ENCODE results near the gene CEACAM6.
"Not testable (repeated sequence)": the region's sequence is repeated elsewhere in the genome, so short reads cannot be mapped to it uniquely, and the experiment has no call there.

CEACAM6 gene

DNA sequence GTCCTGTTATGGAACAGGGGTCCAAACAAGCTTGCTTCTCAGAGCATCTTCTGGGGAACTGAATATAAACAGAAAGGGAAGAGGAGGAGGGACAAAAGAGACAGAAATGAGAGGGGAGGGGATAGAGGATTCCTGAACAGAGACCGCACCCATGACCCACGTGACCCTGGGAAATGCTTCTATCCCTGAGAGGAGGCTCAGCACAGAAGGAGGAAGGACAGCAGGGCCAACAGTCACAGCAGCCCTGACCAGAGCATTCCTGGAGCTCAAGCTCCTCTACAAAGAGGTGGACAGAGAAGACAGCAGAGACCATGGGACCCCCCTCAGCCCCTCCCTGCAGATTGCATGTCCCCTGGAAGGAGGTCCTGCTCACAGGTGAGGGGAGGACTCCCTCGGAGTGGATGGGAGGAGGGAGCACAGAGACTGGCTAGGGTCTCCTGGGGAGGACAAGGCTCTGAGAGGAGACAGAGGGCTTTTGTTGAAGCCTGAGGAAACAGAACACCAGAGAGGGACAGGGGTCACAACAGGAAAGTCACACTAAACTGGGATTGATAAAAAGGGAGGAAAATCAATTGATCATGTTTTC, at the start of gene CEACAM6:
CEACAM6 (plus strand) TSS at position 203 of the 586 bp plus-strand sequence; CDS start at position 312, 109 bp downstream.
- TF ChIP-seq ZFX (IDR thresholded peaks at IDR 0.05; ENCODE audit: borderline replicate concordance) = no peak
- TF ChIP-seq, protein P1, sequence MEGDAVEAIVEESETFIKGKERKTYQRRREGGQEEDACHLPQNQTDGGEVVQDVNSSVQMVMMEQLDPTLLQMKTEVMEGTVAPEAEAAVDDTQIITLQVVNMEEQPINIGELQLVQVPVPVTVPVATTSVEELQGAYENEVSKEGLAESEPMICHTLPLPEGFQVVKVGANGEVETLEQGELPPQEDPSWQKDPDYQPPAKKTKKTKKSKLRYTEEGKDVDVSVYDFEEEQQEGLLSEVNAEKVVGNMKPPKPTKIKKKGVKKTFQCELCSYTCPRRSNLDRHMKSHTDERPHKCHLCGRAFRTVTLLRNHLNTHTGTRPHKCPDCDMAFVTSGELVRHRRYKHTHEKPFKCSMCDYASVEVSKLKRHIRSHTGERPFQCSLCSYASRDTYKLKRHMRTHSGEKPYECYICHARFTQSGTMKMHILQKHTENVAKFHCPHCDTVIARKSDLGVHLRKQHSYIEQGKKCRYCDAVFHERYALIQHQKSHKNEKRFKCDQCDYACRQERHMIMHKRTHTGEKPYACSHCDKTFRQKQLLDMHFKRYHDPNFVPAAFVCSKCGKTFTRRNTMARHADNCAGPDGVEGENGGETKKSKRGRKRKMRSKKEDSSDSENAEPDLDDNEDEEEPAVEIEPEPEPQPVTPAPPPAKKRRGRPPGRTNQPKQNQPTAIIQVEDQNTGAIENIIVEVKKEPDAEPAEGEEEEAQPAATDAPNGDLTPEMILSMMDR (IDR thresholded peaks at IDR 0.05) = no peak
- no peak within 1 kb of the TSS for H3K27ac ChIP-seq

DNA sequence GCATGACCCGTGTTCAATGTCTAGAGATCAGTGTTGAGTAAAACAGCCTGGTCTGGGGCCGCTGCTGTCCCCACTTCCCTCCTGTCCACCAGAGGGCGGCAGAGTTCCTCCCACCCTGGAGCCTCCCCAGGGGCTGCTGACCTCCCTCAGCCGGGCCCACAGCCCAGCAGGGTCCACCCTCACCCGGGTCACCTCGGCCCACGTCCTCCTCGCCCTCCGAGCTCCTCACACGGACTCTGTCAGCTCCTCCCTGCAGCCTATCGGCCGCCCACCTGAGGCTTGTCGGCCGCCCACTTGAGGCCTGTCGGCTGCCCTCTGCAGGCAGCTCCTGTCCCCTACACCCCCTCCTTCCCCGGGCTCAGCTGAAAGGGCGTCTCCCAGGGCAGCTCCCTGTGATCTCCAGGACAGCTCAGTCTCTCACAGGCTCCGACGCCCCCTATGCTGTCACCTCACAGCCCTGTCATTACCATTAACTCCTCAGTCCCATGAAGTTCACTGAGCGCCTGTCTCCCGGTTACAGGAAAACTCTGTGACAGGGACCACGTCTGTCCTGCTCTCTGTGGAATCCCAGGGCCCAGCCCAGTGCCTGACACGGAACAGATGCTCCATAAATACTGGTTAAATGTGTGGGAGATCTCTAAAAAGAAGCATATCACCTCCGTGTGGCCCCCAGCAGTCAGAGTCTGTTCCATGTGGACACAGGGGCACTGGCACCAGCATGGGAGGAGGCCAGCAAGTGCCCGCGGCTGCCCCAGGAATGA, 48.4 kb upstream of the CEACAM6 start:
- TF ChIP-seq, protein P1 (IDR thresholded peaks at IDR 0.05) = peak; percentile 100
- TF ChIP-seq ZFX (IDR thresholded peaks at IDR 0.05; ENCODE audit: borderline replicate concordance) = no peak
- H3K27ac ChIP-seq = no peak overlapping the region

DNA sequence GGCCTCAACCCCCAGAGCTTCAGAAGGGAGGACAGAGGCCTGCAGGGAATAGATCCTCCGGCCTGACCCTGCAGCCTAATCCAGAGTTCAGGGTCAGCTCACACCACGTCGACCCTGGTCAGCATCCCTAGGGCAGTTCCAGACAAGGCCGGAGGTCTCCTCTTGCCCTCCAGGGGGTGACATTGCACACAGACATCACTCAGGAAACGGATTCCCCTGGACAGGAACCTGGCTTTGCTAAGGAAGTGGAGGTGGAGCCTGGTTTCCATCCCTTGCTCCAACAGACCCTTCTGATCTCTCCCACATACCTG, 47.9 kb upstream of the CEACAM6 start:
- TF ChIP-seq, protein P1 (IDR thresholded peaks at IDR 0.05) = no peak
- no peak for TF ChIP-seq ZFX (IDR thresholded peaks at IDR 0.05; ENCODE audit: borderline replicate concordance)
- no peak overlapping the region for H3K27ac ChIP-seq

DNA sequence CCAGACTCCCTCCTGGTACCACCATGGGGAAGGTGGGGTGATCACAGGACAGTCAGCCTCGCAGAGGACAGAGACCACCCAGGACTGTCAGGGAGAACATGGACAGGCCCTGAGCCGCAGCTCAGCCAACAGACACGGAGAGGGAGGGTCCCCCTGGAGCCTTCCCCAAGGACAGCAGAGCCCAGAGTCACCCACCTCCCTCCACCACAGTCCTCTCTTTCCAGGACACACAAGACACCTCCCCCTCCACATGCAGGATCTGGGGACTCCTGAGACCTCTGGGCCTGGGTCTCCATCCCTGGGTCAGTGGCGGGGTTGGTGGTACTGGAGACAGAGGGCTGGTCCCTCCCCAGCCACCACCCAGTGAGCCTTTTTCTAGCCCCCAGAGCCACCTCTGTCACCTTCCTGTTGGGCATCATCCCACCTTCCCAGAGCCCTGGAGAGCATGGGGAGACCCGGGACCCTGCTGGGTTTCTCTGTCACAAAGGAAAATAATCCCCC, 47.4 kb upstream of the CEACAM6 start:
- TF ChIP-seq, protein P1 (IDR thresholded peaks at IDR 0.05) = no peak
- H3K27ac ChIP-seq = no peak overlapping the region

DNA sequence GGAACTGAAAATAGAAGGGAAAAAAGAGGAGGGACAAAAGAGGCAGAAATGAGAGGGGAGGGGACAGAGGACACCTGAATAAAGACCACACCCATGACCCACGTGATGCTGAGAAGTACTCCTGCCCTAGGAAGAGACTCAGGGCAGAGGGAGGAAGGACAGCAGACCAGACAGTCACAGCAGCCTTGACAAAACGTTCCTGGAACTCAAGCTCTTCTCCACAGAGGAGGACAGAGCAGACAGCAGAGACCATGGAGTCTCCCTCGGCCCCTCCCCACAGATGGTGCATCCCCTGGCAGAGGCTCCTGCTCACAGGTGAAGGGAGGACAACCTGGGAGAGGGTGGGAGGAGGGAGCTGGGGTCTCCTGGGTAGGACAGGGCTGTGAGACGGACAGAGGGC, 46.8 kb upstream of the CEACAM6 start, which contains the start of gene CEACAM5:
CEACAM5 (plus strand) TSS at position 146 of the 400 bp plus-strand sequence; CDS start at position 252, 106 bp downstream.
- no peak within 1 kb of the TSS for H3K27ac ChIP-seq
- TF ChIP-seq, protein P1 (IDR thresholded peaks at IDR 0.05) = no peak
- TF ChIP-seq ZFX (IDR thresholded peaks at IDR 0.05; ENCODE audit: borderline replicate concordance) = no peak

DNA sequence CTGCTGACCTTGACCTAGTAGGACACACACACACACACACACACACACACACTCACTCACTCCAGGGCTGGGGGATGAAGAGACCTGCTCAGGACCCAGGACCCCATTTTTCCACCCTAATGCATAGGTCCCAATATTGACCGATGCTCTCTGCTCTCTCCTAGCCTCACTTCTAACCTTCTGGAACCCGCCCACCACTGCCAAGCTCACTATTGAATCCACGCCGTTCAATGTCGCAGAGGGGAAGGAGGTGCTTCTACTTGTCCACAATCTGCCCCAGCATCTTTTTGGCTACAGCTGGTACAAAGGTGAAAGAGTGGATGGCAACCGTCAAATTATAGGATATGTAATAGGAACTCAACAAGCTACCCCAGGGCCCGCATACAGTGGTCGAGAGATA, 45.8 kb upstream of the CEACAM6 start:
- not testable (repeated sequence) for H3K27ac ChIP-seq

DNA sequence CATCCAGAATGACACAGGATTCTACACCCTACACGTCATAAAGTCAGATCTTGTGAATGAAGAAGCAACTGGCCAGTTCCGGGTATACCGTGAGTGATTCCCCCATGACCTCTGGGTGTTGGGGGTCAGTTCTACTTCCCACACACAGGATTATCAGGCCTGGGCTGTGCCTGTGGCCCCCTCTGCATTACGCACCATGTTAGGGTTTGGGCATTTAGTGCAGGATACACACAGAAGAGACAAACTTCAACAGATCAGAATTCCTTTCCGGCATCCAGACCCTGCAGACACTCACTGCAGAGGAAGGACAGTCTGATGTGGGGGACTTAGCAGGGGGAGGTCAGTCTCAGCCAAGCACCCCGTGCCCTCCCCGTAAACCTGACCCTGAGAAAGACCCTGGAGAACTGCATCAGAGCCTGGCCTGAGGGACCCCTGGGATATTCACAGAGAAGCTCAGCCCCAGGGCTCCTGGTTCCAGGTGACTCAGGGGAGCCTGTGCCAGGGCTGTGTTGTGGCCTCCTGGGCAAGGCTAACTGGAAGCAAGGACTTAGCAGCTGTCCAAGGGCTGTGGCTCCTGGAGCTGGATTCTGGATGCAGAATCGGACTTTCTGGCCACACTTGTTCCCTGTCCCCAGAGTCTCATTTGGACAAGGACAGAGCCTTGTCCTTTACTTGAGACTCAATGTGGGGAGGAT, 45.2 kb upstream of the CEACAM6 start:
- H3K27ac ChIP-seq = no peak overlapping the region
- TF ChIP-seq, protein P1 (IDR thresholded peaks at IDR 0.05) = no peak
- no peak for TF ChIP-seq ZFX (IDR thresholded peaks at IDR 0.05; ENCODE audit: borderline replicate concordance)
